ENCODE results near the gene SNX18.

SNX18 gene

GRCh38 chr5:54521856-54522479, 4.4 kb downstream of the SNX18 start:
- Histone ChIP-seq H3K4me1 (ENCODE audit: control insufficient read depth in 2 of 2, insufficient read depth in 1 of 2, low read depth in 1 of 2, low read length in 2 of 2) (peaks cover 8 to 22% of the 10 kb centered on the region in 2 donors), H3K36me3 (replicated peaks in 1 of 2; ENCODE audit: control insufficient read depth in 2 of 2, insufficient read depth in 2 of 2, low read length in 2 of 2) (peaks cover 2 to 37% of the 10 kb centered on the region in 2 donors), H3K4ac (ENCODE audit: low read length) (no peak overlapping the region), H2BK120ac (ENCODE audit: low read depth, low read length) (no peak overlapping the region), H4K91ac (ENCODE audit: low read depth, low read length, poor library complexity) (no peak overlapping the region), H2BK5ac (ENCODE audit: low read length) (no peak overlapping the region), H2BK15ac (ENCODE audit: low read length) (no peak overlapping the region), H3K4me3 (ENCODE audit: low read length in 2 of 2) (no peak overlapping the region), H3K79me1 (ENCODE audit: low read depth, low read length) (peaks cover 8% of the 10 kb centered on the region), H3K27ac (replicated peaks; ENCODE audit: low read length) (no peak overlapping the region), H3K14ac (ENCODE audit: low read length) (no peak overlapping the region), H3K4me2 (ENCODE audit: insufficient read depth, low read length, poor library complexity, severe bottlenecking) (no peak overlapping the region), H2AK5ac (ENCODE audit: low read depth, low read length) (no peak overlapping the region), H2BK12ac (ENCODE audit: low read length) (no peak overlapping the region), H4K8ac (ENCODE audit: low read depth, low read length) (no peak overlapping the region), H3K23ac (ENCODE audit: low read depth, low read length, poor library complexity) (no peak overlapping the region), H2AFZ (ENCODE audit: low read length) (no peak overlapping the region), H3K9me3 (replicated peaks in 1 of 2; ENCODE audit: control insufficient read depth in 2 of 2, insufficient read depth in 1 of 2, low read depth in 1 of 2, low read length in 2 of 2) (peaks cover 6 to 11% of the 10 kb centered on the region in 2 donors), H3K9ac (ENCODE audit: low read depth, low read length, poor library complexity) (no peak overlapping the region), H3K27me3 (ENCODE audit: control insufficient read depth in 3 of 3, insufficient read depth in 3 of 3, low read depth in 1 of 3, low read length in 3 of 3) (peaks cover 0 to 3% (median 0%) of the 10 kb centered on the region in 3 experiments), H3K18ac (ENCODE audit: low read length) (no peak overlapping the region)
- no peak for DNase-seq (ENCODE audit: low spot score)
- no CpG with 5 or more reads among the region's 5 CpGs for WGBS, 2 donors (ENCODE audit: extremely low coverage in 2 of 2, insufficient read length in 2 of 2, insufficient replicate concordance in 1 of 2)

GRCh38 chr5:54523534-54523933, 6.0 kb downstream of the SNX18 start:
- Histone ChIP-seq H3K4ac (ENCODE audit: low read length) (no peak overlapping the region), H3K4me3 (ENCODE audit: low read length in 2 of 2) (no peak overlapping the region), H2AK5ac (ENCODE audit: low read depth, low read length) (no peak overlapping the region), H3K27ac (replicated peaks; ENCODE audit: low read length) (no peak overlapping the region), H3K9me3 (replicated peaks in 1 of 2; ENCODE audit: control insufficient read depth in 2 of 2, insufficient read depth in 1 of 2, low read depth in 1 of 2, low read length in 2 of 2) (peaks cover 6 to 10% of the 10 kb centered on the region in 2 donors), H3K18ac (ENCODE audit: low read length) (no peak overlapping the region), H4K8ac (ENCODE audit: low read depth, low read length) (no peak overlapping the region), H2BK12ac (ENCODE audit: low read length) (no peak overlapping the region), H3K4me1 (ENCODE audit: control insufficient read depth in 2 of 2, insufficient read depth in 1 of 2, low read depth in 1 of 2, low read length in 2 of 2) (peaks cover 6 to 22% of the 10 kb centered on the region in 2 donors), H3K9ac (ENCODE audit: low read depth, low read length, poor library complexity) (no peak overlapping the region), H3K27me3 (ENCODE audit: control insufficient read depth in 3 of 3, insufficient read depth in 3 of 3, low read depth in 1 of 3, low read length in 3 of 3) (peaks cover 0 to 3% (median 0%) of the 10 kb centered on the region in 3 experiments), H3K36me3 (replicated peaks in 1 of 2; ENCODE audit: control insufficient read depth in 2 of 2, insufficient read depth in 2 of 2, low read length in 2 of 2) (peaks cover 2 to 37% of the 10 kb centered on the region in 2 donors), H2BK5ac (ENCODE audit: low read length) (no peak overlapping the region), H3K14ac (ENCODE audit: low read length) (no peak overlapping the region), H3K4me2 (ENCODE audit: insufficient read depth, low read length, poor library complexity, severe bottlenecking) (no peak overlapping the region), H2BK15ac (ENCODE audit: low read length) (no peak overlapping the region), H4K91ac (ENCODE audit: low read depth, low read length, poor library complexity) (no peak overlapping the region), H3K79me1 (ENCODE audit: low read depth, low read length) (peaks cover 6% of the 10 kb centered on the region), H3K23ac (ENCODE audit: low read depth, low read length, poor library complexity) (no peak overlapping the region), H2BK120ac (ENCODE audit: low read depth, low read length) (no peak overlapping the region), H2AFZ (ENCODE audit: low read length) (no peak overlapping the region)
- DNase-seq (ENCODE audit: low spot score) = no peak
- WGBS, 2 donors (ENCODE audit: extremely low coverage in 2 of 2, insufficient read length in 2 of 2, insufficient replicate concordance in 1 of 2) = no CpG with 5 or more reads among the region's 3 CpGs

GRCh38 chr5:54524082-54524481, 6.5 kb downstream of the SNX18 start:
- no CpG with 5 or more reads among the region's 8 CpGs for WGBS, 2 donors (ENCODE audit: extremely low coverage in 2 of 2, insufficient read length in 2 of 2, insufficient replicate concordance in 1 of 2)
- Histone ChIP-seq H2AK5ac (ENCODE audit: low read depth, low read length) (no peak overlapping the region), H3K4me2 (ENCODE audit: insufficient read depth, low read length, poor library complexity, severe bottlenecking) (no peak overlapping the region), H2AFZ (ENCODE audit: low read length) (no peak overlapping the region), H2BK120ac (ENCODE audit: low read depth, low read length) (no peak overlapping the region), H2BK15ac (ENCODE audit: low read length) (no peak overlapping the region), H3K4me1 (ENCODE audit: control insufficient read depth in 2 of 2, insufficient read depth in 1 of 2, low read depth in 1 of 2, low read length in 2 of 2) (peaks cover 5 to 16% of the 10 kb centered on the region in 2 donors), H2BK12ac (ENCODE audit: low read length) (no peak overlapping the region), H4K91ac (ENCODE audit: low read depth, low read length, poor library complexity) (no peak overlapping the region), H3K4ac (ENCODE audit: low read length) (no peak overlapping the region), H3K27me3 (ENCODE audit: control insufficient read depth in 3 of 3, insufficient read depth in 3 of 3, low read depth in 1 of 3, low read length in 3 of 3) (peaks cover 0 to 1% (median 0%) of the 10 kb centered on the region in 3 experiments), H3K18ac (ENCODE audit: low read length) (no peak overlapping the region), H4K8ac (ENCODE audit: low read depth, low read length) (no peak overlapping the region), H3K79me1 (ENCODE audit: low read depth, low read length) (peaks cover 6% of the 10 kb centered on the region), H3K27ac (replicated peaks; ENCODE audit: low read length) (no peak overlapping the region), H3K4me3 (ENCODE audit: low read length in 2 of 2) (no peak overlapping the region), H2BK5ac (ENCODE audit: low read length) (no peak overlapping the region), H3K14ac (ENCODE audit: low read length) (no peak overlapping the region), H3K36me3 (replicated peaks in 1 of 2; ENCODE audit: control insufficient read depth in 2 of 2, insufficient read depth in 2 of 2, low read length in 2 of 2) (peaks cover 2 to 31% of the 10 kb centered on the region in 2 donors), H3K9me3 (replicated peaks in 1 of 2; ENCODE audit: control insufficient read depth in 2 of 2, insufficient read depth in 1 of 2, low read depth in 1 of 2, low read length in 2 of 2) (peaks cover 3 to 5% of the 10 kb centered on the region in 2 donors), H3K9ac (ENCODE audit: low read depth, low read length, poor library complexity) (no peak overlapping the region), H3K23ac (ENCODE audit: low read depth, low read length, poor library complexity) (no peak overlapping the region)
- DNase-seq (ENCODE audit: low spot score) = no peak

GRCh38 chr5:54524704-54525103, 7.1 kb downstream of the SNX18 start:
- no CpG with 5 or more reads among the region's 8 CpGs for WGBS, 2 donors (ENCODE audit: extremely low coverage in 2 of 2, insufficient read length in 2 of 2, insufficient replicate concordance in 1 of 2)
- no peak overlapping the region for H2AFZ ChIP-seq (ENCODE audit: low read length)
- H3K23ac ChIP-seq (ENCODE audit: low read depth, low read length, poor library complexity) = peak overlapping the region; percentile 62
- H3K27ac ChIP-seq (replicated peaks; ENCODE audit: low read length) = no peak overlapping the region
- H3K4me1 ChIP-seq (ENCODE audit: control insufficient read depth in 2 of 2, insufficient read depth in 1 of 2, low read depth in 1 of 2, low read length in 2 of 2) = peaks cover 0 to 11% of the 10 kb centered on the region in 2 donors
- no peak overlapping the region for H4K91ac ChIP-seq (ENCODE audit: low read depth, low read length, poor library complexity)
- peak overlapping the region; percentile 48 for H3K18ac ChIP-seq (ENCODE audit: low read length)
- H3K27me3 ChIP-seq (ENCODE audit: control insufficient read depth in 3 of 3, insufficient read depth in 3 of 3, low read depth in 1 of 3, low read length in 3 of 3) = peaks cover 0 to 1% (median 0%) of the 10 kb centered on the region in 3 experiments
- H3K36me3 ChIP-seq (replicated peaks in 1 of 2; ENCODE audit: control insufficient read depth in 2 of 2, insufficient read depth in 2 of 2, low read length in 2 of 2) = peaks cover 0 to 25% of the 10 kb centered on the region in 2 donors
- no peak overlapping the region for H2BK12ac ChIP-seq (ENCODE audit: low read length)
- H3K9ac ChIP-seq (ENCODE audit: low read depth, low read length, poor library complexity) = no peak overlapping the region
- H3K4me2 ChIP-seq (ENCODE audit: insufficient read depth, low read length, poor library complexity, severe bottlenecking) = no peak overlapping the region
- H2AK5ac ChIP-seq (ENCODE audit: low read depth, low read length) = no peak overlapping the region
- peaks cover 6% of the 10 kb centered on the region for H3K79me1 ChIP-seq (ENCODE audit: low read depth, low read length)
- no peak overlapping the region for H3K14ac ChIP-seq (ENCODE audit: low read length)
- no peak overlapping the region for H2BK120ac ChIP-seq (ENCODE audit: low read depth, low read length)
- H2BK5ac ChIP-seq (ENCODE audit: low read length) = no peak overlapping the region
- peak overlapping the region; percentile 86 for H3K4ac ChIP-seq (ENCODE audit: low read length)
- no peak for DNase-seq (ENCODE audit: low spot score)
- no peak overlapping the region for H3K4me3 ChIP-seq (ENCODE audit: low read length in 2 of 2)
- no peak overlapping the region for H4K8ac ChIP-seq (ENCODE audit: low read depth, low read length)
- H2BK15ac ChIP-seq (ENCODE audit: low read length) = no peak overlapping the region
- no peaks in the 10 kb centered on the region for H3K9me3 ChIP-seq (replicated peaks in 1 of 2; ENCODE audit: control insufficient read depth in 2 of 2, insufficient read depth in 1 of 2, low read depth in 1 of 2, low read length in 2 of 2)
